ENCODE measurements around the gene CYP2C9. TPM values are rescaled to one million over a fixed set of nuclear protein-coding genes. Genes with fewer than 3 reads are reported as not detected.

Gene CYP2C9
- total and polyA plus RNA-seq, 2 experiments from 2014 or later: not detected

- no peak for TF ChIP-seq CTCF (conservative IDR thresholded peaks at IDR 0.05; ENCODE audit: low read depth in 2 of 2)
- TF ChIP-seq STAT1 (IDR thresholded peaks at IDR 0.05; ENCODE audit: unreplicated experiment): no peak
- no peak for TF ChIP-seq ZNF331 (CRISPR knock-in tag; IDR thresholded peaks at IDR 0.05; ENCODE audit: low read depth)
- no peak for TF ChIP-seq CREB1 (CRISPR knock-in tag; IDR thresholded peaks at IDR 0.05; ENCODE audit: low read depth)
- no peak for TF ChIP-seq NANOG (IDR thresholded peaks at IDR 0.05; ENCODE audit: borderline replicate concordance)
- no peak for TF ChIP-seq EZH2 (IDR thresholded peaks at IDR 0.05; ENCODE audit: low read depth, unreplicated experiment)
- TF ChIP-seq JUNB (IDR thresholded peaks at IDR 0.05; ENCODE audit: unreplicated experiment): no peak
- no peak for TF ChIP-seq REST (IDR thresholded peaks at IDR 0.05; ENCODE audit: unreplicated experiment)
These were observed 97.2 kb downstream of the CYP2C9 start (continued) for GRCh38 chr10:95035332-95036295.

- 0 out of 3 replicates have a peak, but pooled peaks cover 2% of the 10 kb centered on the region for H3K4me1 Mint-ChIP-seq
These were observed 100.8 kb downstream of the CYP2C9 start for GRCh38 chr10:95039281-95039680.

More at GRCh38 chr10:95039281-95039680, 100.8 kb downstream of the CYP2C9 start:
- Mint-ChIP-seq H3K9me3 (no peaks in the 10 kb centered on the region), H3K27me3 (ENCODE audit: insufficient read depth, low read depth, poor library complexity) (no peaks in the 10 kb centered on the region), H3K36me3 (ENCODE audit: low read depth) (no peaks in the 10 kb centered on the region), H3K4me3 (no peak overlapping the region), H3K27ac (no peak overlapping the region)
- Histone ChIP-seq H3F3A (replicated peaks; ENCODE audit: low read depth) (no peaks in the 10 kb centered on the region), H3K36me3 (ENCODE audit: insufficient read depth) (no peaks in the 10 kb centered on the region), H2AFZ (no peak overlapping the region), H3K9me2 (ENCODE audit: insufficient read depth) (no peaks in the 10 kb centered on the region), H3K27me3 (ENCODE audit: insufficient read depth) (no peaks in the 10 kb centered on the region), H3K4me2 (no peak overlapping the region), H4K20me1 (replicated peaks; ENCODE audit: insufficient read depth) (no peaks in the 10 kb centered on the region), H3K4me1 (ENCODE audit: insufficient read depth) (peaks cover under 1% of the 10 kb centered on the region; the same call in 1 of the 2 replicates), H3K4me3 (no peak overlapping the region), H3K79me2 (replicated peaks; ENCODE audit: insufficient read depth) (no peaks in the 10 kb centered on the region), H3K27ac (ENCODE audit: low read depth) (no peak overlapping the region)
- ATAC-seq: no peak
- no peak for DNase-seq (ENCODE audit: low spot score)
- no peak for TF ChIP-seq EZH2 (IDR thresholded peaks at IDR 0.05; ENCODE audit: low read depth, unreplicated experiment)
- no peak for TF ChIP-seq JUNB (IDR thresholded peaks at IDR 0.05; ENCODE audit: unreplicated experiment)
- TF ChIP-seq NANOG (IDR thresholded peaks at IDR 0.05; ENCODE audit: borderline replicate concordance): no peak

Small RNAs within 50 kb of the gene (small RNA-seq; reads per million reads assigned to genes)
- gene CYP2C60P (ENCODE audit: low replicate concordance): not detected

Other genes with a start within 250 kb of the CYP2C9 start
- gene CYP2C19, start 176.0 kb upstream of the CYP2C9 start, total RNA-seq (2014; rRNA removed; shearing (Covaris generic)): 0.21 and 0.35 TPM in 2 replicates
- gene CYP2C19, start 176.0 kb upstream of the CYP2C9 start, polyA plus RNA-seq (2016; fragmentation: Nextera tagmentation; extraction: Ambion mirVana): not detected in 2 replicates
- gene CYP2C8, start 130.8 kb downstream of the CYP2C9 start, total RNA-seq (2014; rRNA removed; shearing (Covaris generic)): 2.1 and 4.1 TPM in 2 replicates
- gene CYP2C8, start 130.8 kb downstream of the CYP2C9 start, polyA plus RNA-seq (2016; fragmentation: Nextera tagmentation; extraction: Ambion mirVana): 0.99 and 1.2 TPM in 2 replicates

Data from GM23338 (cell line).